Skeletal muscle satellite cell (primary cell): ENCODE data around the gene RASA4B.
"Not testable (repeated sequence)": the region's sequence is repeated elsewhere in the genome, so short reads cannot be mapped to it uniquely, and the experiment has no call there.

Experiments used
- H3K27me3 ChIP-seq: 2 replicates; pipeline ENCODE4 v1.7.0; 2013; ENCODE audit warnings: low read length; ENCODE audit not compliant: control insufficient read depth, insufficient read depth
- H3K36me3 ChIP-seq: 2 replicates; pipeline ENCODE4 v1.7.0; 2013; ENCODE audit warnings: mild to moderate bottlenecking, control low read depth, low read length; ENCODE audit not compliant: insufficient read depth
- H3K4me1 ChIP-seq: 2 replicates; pipeline ENCODE4 v1.7.0; 2013; ENCODE audit warnings: low read length; ENCODE audit not compliant: control insufficient read depth, insufficient read depth
- H3K4me2 ChIP-seq: 2 replicates; pipeline ENCODE4 v1.7.0; 2013; ENCODE audit warnings: mild to moderate bottlenecking, low read length
- H3K4me3 ChIP-seq: 2 replicates; pipeline ENCODE4 v1.7.0; 2013; ENCODE audit warnings: low read length
- H3K9ac ChIP-seq: 2 replicates; pipeline ENCODE4 v1.7.0; 2013; ENCODE audit warnings: mild to moderate bottlenecking, low read depth, low read length, moderate library complexity
- H3K9me3 ChIP-seq: replicated peaks from 2 replicates; pipeline ENCODE4 v1.7.0; 2013; ENCODE audit warnings: mild to moderate bottlenecking, control low read depth, low read length

RASA4B gene

DNA sequence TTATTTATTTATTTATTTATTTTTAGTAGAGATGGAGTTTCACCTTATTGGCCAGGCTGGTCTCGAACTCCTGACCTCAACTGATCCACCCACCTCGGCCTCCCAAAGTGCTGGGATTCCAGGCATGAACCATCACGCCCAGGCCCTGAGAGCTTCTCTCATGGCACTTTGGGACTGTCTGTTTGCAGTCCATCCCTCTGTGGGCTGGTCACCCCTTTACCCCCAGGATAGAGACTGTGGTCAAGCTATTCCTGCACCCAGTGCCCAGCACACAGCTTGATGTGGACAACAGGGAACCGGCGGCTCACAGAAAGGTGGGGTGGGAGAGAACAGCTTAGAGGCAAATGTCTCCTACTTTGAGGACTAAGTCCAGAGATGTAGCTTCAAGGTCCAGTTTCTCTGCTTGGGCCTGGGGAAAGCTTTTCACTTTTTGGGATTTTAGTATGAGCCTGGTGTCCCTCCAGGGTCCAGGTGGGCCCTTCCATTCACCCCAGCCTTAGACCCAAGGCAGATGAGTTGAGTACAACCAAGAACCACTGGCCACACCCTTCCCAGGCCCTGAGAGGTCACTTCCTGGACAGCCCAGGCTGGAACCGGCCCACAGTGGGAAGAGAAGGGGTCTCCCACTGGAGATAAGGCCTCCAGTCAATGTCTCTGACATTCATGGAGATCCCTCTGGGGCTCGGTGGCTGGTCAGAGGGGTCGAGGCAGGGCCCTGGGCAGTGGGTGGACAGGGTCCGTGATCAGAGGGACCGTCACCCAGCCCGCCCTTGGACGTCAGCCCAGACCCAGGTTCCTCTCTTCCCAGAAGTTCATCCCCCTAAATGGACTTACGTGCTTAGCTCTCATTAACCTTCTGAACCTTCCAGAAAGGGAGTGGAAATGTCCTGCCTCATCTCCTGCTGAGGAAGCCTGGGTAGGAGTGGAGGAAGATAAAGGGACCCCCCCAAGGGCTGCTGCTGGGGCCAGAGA, 10.5 kb upstream of the RASA4B start:
- not testable (repeated sequence) for H3K4me3 ChIP-seq, H3K27me3 ChIP-seq, H3K9me3 ChIP-seq, H3K36me3 ChIP-seq, H3K9ac ChIP-seq, H3K4me2 ChIP-seq, H3K4me1 ChIP-seq

DNA sequence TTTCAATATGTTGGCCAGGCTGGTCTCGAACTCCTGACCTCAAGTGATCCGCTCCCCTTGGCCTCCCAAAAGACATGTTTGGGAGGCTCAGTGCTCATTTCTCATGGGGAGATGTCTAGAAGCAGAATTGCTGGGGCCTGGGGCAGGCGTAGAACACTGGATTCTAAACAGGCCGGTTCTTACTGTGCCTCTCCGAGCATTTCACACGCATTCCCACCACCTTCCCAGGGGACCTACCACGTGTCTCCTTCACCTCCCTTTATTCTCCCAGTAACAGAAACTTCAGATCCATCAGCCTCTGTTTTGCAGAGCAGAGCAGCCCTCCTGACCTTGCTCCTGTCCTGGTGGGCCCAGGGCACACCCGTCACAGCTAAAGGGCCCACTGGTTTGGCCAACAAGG, 9.6 kb upstream of the RASA4B start:
- not testable (repeated sequence) for H3K4me3 ChIP-seq, H3K36me3 ChIP-seq, H3K9ac ChIP-seq, H3K4me1 ChIP-seq, H3K9me3 ChIP-seq, H3K27me3 ChIP-seq, H3K4me2 ChIP-seq

- H3K9ac ChIP-seq, H3K27me3 ChIP-seq, H3K4me2 ChIP-seq, H3K4me1 ChIP-seq, H3K9me3 ChIP-seq, H3K4me3 ChIP-seq, H3K36me3 ChIP-seq: not testable (repeated sequence)
Observed at GRCh38 chr7:102524803-102525202, 7.2 kb upstream of the RASA4B start.

DNA sequence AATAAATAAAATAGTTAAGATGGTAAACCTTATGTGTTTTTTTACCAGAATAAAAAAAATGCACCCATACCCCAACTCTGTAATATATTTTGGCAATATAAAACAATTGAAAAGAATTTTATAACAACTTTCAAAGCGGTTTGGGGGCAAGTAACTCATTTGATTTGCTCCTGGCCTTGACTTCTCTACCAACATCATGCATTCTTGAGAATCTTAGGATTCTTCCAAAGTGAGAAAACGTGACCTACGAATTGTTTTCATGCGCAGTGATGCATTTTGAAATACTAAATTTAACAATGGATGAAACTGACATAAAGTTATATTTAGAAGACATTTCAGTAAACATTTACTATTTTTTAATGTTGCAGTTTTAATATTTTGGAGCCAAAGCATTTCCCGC, 3.2 kb upstream of the RASA4B start:
- not testable (repeated sequence) for H3K4me1 ChIP-seq, H3K9me3 ChIP-seq, H3K36me3 ChIP-seq

DNA sequence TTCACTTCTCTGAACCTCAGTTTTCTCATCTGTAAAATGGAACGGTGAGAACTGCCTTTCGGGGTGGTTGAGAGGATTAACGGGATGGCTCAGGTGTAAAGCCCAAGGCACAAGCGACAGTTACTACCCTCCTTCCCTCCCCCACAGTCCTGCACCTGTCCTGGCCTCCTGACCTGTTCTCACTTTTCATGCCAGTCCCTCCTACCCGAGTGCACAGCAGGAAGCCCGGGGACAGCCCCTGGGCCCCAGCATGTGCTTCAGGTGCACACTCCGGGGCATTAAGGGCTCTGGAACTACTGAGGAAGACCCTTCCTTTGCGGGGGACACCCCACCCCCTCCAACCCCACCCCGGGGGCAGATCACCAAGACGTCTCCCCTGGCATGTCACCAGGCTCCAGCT, 626 bp downstream of the RASA4B start:
- H3K4me2 ChIP-seq, H3K27me3 ChIP-seq, H3K36me3 ChIP-seq: not testable (repeated sequence)

More for the DNA sequence above, 3.2 kb upstream of the RASA4B start:
- H3K9ac ChIP-seq, H3K4me2 ChIP-seq, H3K27me3 ChIP-seq, H3K4me3 ChIP-seq: not testable (repeated sequence)

GRCh38 chr7:102515889-102516288, 1.7 kb downstream of the RASA4B start:
- H3K4me2 ChIP-seq, H3K36me3 ChIP-seq, H3K9me3 ChIP-seq, H3K27me3 ChIP-seq, H3K4me1 ChIP-seq, H3K4me3 ChIP-seq, H3K9ac ChIP-seq: not testable (repeated sequence)

More for the DNA sequence above, 626 bp downstream of the RASA4B start:
- H3K4me3 ChIP-seq, H3K4me1 ChIP-seq, H3K9me3 ChIP-seq, H3K9ac ChIP-seq: not testable (repeated sequence)

GRCh38 chr7:102514881-102515721, 2.5 kb downstream of the RASA4B start:
- H3K36me3 ChIP-seq, H3K4me3 ChIP-seq, H3K27me3 ChIP-seq, H3K9me3 ChIP-seq, H3K4me2 ChIP-seq, H3K9ac ChIP-seq, H3K4me1 ChIP-seq: not testable (repeated sequence)

DNA sequence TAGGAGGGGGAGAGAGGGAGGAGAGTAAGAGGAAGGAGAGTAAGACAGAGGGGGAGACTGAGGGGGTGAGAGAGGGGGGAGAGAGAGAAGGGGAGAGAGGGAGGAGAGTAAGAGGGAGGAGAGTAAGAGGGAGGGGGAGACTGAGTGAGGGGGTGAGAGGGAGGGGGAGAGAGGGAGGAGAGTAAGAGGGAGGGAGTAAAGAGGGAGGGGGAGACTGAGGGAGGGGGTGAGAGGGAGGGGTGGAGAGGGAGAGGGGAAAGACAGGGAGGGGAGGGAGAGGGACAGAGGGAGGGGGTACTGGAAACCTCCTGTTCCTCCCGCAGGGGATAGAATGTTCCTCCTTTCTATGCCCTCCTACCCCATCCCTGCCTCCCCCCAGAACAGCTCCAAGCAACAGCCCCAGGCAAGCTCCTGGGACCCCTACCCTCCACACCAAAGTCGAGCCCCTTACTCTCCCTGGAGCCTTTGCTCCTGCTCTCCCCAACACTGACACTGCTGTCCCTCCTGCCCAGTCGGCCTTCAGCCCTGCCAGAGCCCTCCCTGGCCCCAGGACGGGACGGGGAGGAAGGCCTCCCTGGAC, 4.8 kb downstream of the RASA4B start:
- not testable (repeated sequence) for H3K9me3 ChIP-seq, H3K36me3 ChIP-seq, H3K9ac ChIP-seq, H3K27me3 ChIP-seq, H3K4me3 ChIP-seq, H3K4me1 ChIP-seq
- peak overlapping the region; percentile 58 for H3K4me2 ChIP-seq

DNA sequence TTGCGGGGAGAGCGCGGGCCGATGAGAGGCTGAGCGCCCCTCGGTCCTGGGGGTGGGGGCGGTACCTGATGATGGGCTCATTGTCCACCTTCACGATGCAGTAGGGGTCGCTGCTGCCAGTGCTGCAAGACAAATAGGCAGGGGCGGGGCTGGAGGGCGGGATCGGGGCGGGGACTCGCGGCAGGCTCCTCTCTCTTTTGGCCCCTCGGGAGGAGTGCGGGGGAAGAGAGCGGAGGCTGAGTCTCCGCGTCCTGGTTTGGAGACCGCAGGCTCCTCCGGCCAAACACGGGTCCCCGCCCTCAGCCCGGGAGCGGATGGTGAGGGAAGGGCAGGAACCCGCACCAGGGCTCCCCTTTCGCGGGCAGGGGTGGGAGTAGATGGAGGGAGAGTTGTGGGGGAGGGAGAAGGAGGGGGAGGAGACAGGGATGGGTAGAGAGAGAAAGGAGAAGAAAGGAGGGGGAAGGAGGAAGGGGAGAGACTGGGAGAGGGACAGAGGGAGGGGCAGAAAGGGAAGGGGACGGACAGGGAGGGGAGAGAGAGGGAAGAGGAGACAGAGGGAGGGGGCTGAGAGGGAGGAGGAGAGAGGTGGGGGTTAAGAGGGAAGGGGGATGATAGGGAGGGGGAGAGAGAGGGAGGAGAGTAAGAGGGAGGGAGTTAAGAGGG, 5.6 kb downstream of the RASA4B start:
- H3K27me3 ChIP-seq, H3K36me3 ChIP-seq, H3K4me3 ChIP-seq, H3K9me3 ChIP-seq, H3K4me1 ChIP-seq, H3K9ac ChIP-seq, H3K4me2 ChIP-seq: not testable (repeated sequence)

DNA sequence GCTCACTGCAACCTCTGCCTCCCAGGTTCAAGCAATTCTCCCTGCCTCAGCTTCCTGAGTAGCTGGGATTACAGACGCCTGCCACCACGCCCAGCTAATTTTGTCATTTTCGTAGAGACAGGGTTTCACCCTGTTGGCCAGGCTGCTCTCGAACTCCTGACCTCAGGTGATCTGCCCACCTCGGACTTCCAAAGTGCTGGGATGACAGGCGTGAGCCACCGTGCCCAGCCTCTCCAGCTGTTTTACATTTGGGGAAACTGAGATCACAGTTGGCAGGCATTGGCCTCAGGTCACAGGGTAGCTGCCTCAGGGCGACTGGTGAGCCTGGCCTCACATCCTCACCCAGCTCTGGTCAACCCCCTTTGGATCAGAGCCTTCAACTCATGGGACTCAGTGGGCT, 7.0 kb downstream of the RASA4B start:
- not testable (repeated sequence) for H3K9me3 ChIP-seq, H3K4me2 ChIP-seq, H3K9ac ChIP-seq, H3K4me1 ChIP-seq, H3K27me3 ChIP-seq, H3K4me3 ChIP-seq, H3K36me3 ChIP-seq

- H3K4me2 ChIP-seq, H3K9me3 ChIP-seq: not testable (repeated sequence)
Observed at GRCh38 chr7:102507410-102508088, 10.0 kb downstream of the RASA4B start.

More at GRCh38 chr7:102507410-102508088, 10.0 kb downstream of the RASA4B start:
- H3K27me3 ChIP-seq, H3K9ac ChIP-seq, H3K36me3 ChIP-seq, H3K4me1 ChIP-seq, H3K4me3 ChIP-seq: not testable (repeated sequence)
